WERI-Rb-1 (cell line): Measurements from ENCODE around the gene ST8SIA1.
A peak's percentile ranks its signal among the peaks of the same experiment; 100 is the strongest.
"Not testable (repeated sequence)": the region's sequence is repeated elsewhere in the genome, so short reads cannot be mapped to it uniquely, and the experiment has no call there.

Experiments used
- DNase-seq: peaks from one replicate; pipeline ENCODE4 v3.0.0-alpha.2; 2020
- H3K27ac ChIP-seq: fragments of 250-450 bp; sonication (Bioruptor Pico); 2 replicates; pipeline ENCODE4 v1.5.1; 2020; ENCODE audit warnings: mild to moderate bottlenecking, moderate library complexity
- H3K27me3 ChIP-seq: fragments of 250-450 bp; sonication (Bioruptor Pico); 2 replicates; pipeline ENCODE4 v1.5.1; 2021; ENCODE audit warnings: mild to moderate bottlenecking, low read depth, moderate library complexity; ENCODE audit not compliant: insufficient read depth, severe bottlenecking
- H3K36me3 ChIP-seq: fragments of 250-450 bp; sonication (Bioruptor Pico); 2 replicates; pipeline ENCODE4 v1.5.1; 2020; ENCODE audit warnings: mild to moderate bottlenecking, moderate library complexity
- H3K4me3 ChIP-seq: 2 replicates; pipeline ENCODE4 v1.5.1; 2011; ENCODE audit warnings: low read depth, mild to moderate bottlenecking, control low read depth, low read length
- H3K9me3 ChIP-seq: fragments of 250-450 bp; sonication (Bioruptor Pico); 2 replicates; pipeline ENCODE4 v1.5.1; 2021; ENCODE audit warnings: mild to moderate bottlenecking, moderate library complexity; ENCODE audit not compliant: severe bottlenecking
- CTCF ChIP-seq: IDR thresholded peaks from 2 replicates; pipeline ENCODE4 v1.5.1; 2011; ENCODE audit warnings: low read depth, mild to moderate bottlenecking, control low read depth, inconsistent platforms, low read length

Gene ST8SIA1, protein sequence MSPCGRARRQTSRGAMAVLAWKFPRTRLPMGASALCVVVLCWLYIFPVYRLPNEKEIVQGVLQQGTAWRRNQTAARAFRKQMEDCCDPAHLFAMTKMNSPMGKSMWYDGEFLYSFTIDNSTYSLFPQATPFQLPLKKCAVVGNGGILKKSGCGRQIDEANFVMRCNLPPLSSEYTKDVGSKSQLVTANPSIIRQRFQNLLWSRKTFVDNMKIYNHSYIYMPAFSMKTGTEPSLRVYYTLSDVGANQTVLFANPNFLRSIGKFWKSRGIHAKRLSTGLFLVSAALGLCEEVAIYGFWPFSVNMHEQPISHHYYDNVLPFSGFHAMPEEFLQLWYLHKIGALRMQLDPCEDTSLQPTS

GRCh38 chr12:22334410-22335100 is at the start of gene ST8SIA1:
Gene ST8SIA1, minus strand, starts transcription at chr12:22334707. Its CDS starts 475 bp downstream, at chr12:22334232.
- no peaks in the 10 kb centered on the region for H3K36me3 ChIP-seq
- H3K9me3 ChIP-seq: no peaks in the 10 kb centered on the region
- peak within 1 kb of the TSS; percentile 55 for H3K27ac ChIP-seq
- DNase-seq: peak; percentile 44
- peaks cover 5% of the 10 kb centered on the region for H3K27me3 ChIP-seq
- H3K4me3 ChIP-seq: peak within 1 kb of the TSS; percentile 61
- TF ChIP-seq CTCF: no peak

- TF ChIP-seq CTCF: no peak
Observed at GRCh38 chr12:22380031-22380430, 45.5 kb upstream of the ST8SIA1 start.

GRCh38 chr12:22377731-22378496 is 43.4 kb upstream of the ST8SIA1 start:
- no peaks in the 10 kb centered on the region for H3K36me3 ChIP-seq
- no peak overlapping the region for H3K27ac ChIP-seq
- no peaks in the 10 kb centered on the region for H3K9me3 ChIP-seq
- H3K4me3 ChIP-seq: no peak overlapping the region
- TF ChIP-seq CTCF: no peak
- no peaks in the 10 kb centered on the region for H3K27me3 ChIP-seq
- DNase-seq: no peak

More at GRCh38 chr12:22380031-22380430, 45.5 kb upstream of the ST8SIA1 start:
- H3K27me3 ChIP-seq: no peaks in the 10 kb centered on the region
- H3K27ac ChIP-seq: no peak overlapping the region
- H3K9me3 ChIP-seq: no peaks in the 10 kb centered on the region
- H3K36me3 ChIP-seq: no peaks in the 10 kb centered on the region
- no peak overlapping the region for H3K4me3 ChIP-seq
- DNase-seq: no peak

DNA sequence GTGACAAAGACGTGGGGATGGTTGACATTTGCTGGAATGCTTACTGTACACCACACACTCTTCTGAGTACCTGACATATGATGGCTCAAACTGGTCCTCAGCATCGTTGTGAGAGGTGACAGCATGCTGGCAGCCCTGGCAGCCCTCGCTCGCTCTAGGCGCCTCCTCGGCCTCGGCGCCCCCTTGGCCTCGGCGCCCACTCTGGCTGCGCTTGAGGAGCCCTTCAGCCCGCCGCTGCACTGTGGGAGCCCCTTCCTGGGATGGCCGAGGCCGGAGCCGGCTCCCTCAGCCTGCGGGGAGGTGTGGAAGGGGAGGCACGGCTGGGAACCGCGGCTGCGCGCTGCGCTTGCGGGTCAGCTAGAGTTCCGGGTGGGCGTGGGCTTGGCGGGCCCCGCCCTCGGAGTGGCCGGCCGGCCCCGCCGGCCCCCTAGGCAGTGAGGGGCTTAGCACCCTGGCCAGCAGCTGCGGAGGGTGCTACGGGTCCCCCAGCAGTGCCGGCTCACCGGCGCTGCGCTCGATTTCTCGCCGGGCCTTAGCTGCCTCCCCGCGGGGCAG is 42.2 kb upstream of the ST8SIA1 start:
- H3K27ac ChIP-seq, H3K4me3 ChIP-seq, H3K36me3 ChIP-seq, H3K27me3 ChIP-seq, H3K9me3 ChIP-seq, DNase-seq: not testable (repeated sequence)

DNA sequence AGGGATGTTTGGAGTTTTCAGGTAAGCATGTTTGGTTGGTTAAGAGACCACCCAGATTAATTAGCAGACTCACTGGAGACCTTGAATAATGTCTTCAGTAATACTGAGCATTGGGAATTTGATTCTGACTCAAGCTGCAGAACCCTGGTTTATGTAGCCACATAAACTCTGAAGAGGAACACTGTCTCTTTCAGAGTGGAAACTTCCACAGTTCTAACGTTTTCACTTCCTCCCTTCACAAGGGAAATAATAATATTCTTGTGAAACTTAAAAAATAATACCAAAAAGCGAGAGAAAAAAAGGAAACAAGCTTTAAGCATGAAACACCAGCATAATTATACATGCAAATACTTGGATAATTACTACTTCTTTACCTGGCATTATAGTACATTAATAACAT is 40.0 kb upstream of the ST8SIA1 start:
- Histone ChIP-seq H3K27ac (no peak overlapping the region), H3K4me3 (no peak overlapping the region), H3K27me3 (no peaks in the 10 kb centered on the region), H3K36me3 (no peaks in the 10 kb centered on the region), H3K9me3 (no peaks in the 10 kb centered on the region)
- no peak for DNase-seq
- TF ChIP-seq CTCF: no peak
